IPS DF 19.7 (cell line): ENCODE measurements around the gene AURKAIP1.
A peak's percentile ranks its signal among the peaks of the same experiment; 100 is the strongest.
"Not testable (repeated sequence)": the region's sequence is repeated elsewhere in the genome, so short reads cannot be mapped to it uniquely, and the experiment has no call there.

Experiments used
- DNase-seq: peaks from one replicate; pipeline ENCODE4 v3.0.0-alpha.2; 2013; ENCODE audit warnings: low read depth, low spot score

Gene AURKAIP1

GRCh38 chr1:1406821-1407635 is 32.0 kb upstream of the AURKAIP1 start, which contains the start of gene MRPL20:
TSS of gene MRPL20 (minus strand) at chr1:1407293. CDS start at chr1:1407217, 76 bp downstream.
- peak; percentile 59 for DNase-seq

- no peak for DNase-seq
Observed at GRCh38 chr1:1406101-1406820, 31.3 kb upstream of the AURKAIP1 start.

- DNase-seq: no peak
Observed at GRCh38 chr1:1403653-1404052, 28.6 kb upstream of the AURKAIP1 start.

GRCh38 chr1:1402901-1403392 is 27.9 kb upstream of the AURKAIP1 start:
- DNase-seq: not testable (repeated sequence)

- DNase-seq: no peak
Observed at GRCh38 chr1:1402072-1402900, 27.3 kb upstream of the AURKAIP1 start.

- DNase-seq: no peak
Observed at GRCh38 chr1:1401457-1402010, 26.5 kb upstream of the AURKAIP1 start.

- no peak for DNase-seq
Observed at GRCh38 chr1:1400576-1401456, 25.8 kb upstream of the AURKAIP1 start.

- DNase-seq: no peak
Observed at GRCh38 chr1:1399872-1400575, 25.0 kb upstream of the AURKAIP1 start.

- peak; percentile 82 for DNase-seq
Observed at GRCh38 chr1:1399187-1399871, 24.3 kb upstream of the AURKAIP1 start, which contains the start of gene CCNL2. TSS of gene CCNL2 (minus strand) at chr1:1399335. CDS start at chr1:1399306, 29 bp downstream.

- DNase-seq: no peak
Observed at GRCh38 chr1:1398677-1399186, 23.7 kb upstream of the AURKAIP1 start.

GRCh38 chr1:1397839-1398523 is 23.0 kb upstream of the AURKAIP1 start:
- no peak for DNase-seq

GRCh38 chr1:1395166-1395565 is 20.2 kb upstream of the AURKAIP1 start:
- DNase-seq: no peak

GRCh38 chr1:1394116-1394515 is 19.1 kb upstream of the AURKAIP1 start:
- no peak for DNase-seq

- no peak for DNase-seq
Observed at GRCh38 chr1:1393428-1393827, 18.4 kb upstream of the AURKAIP1 start.

- DNase-seq: no peak
Observed at GRCh38 chr1:1393014-1393413, 18.0 kb upstream of the AURKAIP1 start.

- no peak for DNase-seq
Observed at GRCh38 chr1:1391225-1391624, 16.2 kb upstream of the AURKAIP1 start.

- DNase-seq: no peak
Observed at GRCh38 chr1:1390675-1391074, 15.7 kb upstream of the AURKAIP1 start.

- DNase-seq: no peak
Observed at GRCh38 chr1:1388078-1388472, 13.1 kb upstream of the AURKAIP1 start.
